ENCODE data around the gene FAIM2. TPM values are rescaled to one million over a fixed set of nuclear protein-coding genes. Genes with fewer than 3 reads are reported as not detected.

Gene FAIM2
- total RNA-seq, 1 experiment from 2014 or later = 0.18 TPM

DNA sequence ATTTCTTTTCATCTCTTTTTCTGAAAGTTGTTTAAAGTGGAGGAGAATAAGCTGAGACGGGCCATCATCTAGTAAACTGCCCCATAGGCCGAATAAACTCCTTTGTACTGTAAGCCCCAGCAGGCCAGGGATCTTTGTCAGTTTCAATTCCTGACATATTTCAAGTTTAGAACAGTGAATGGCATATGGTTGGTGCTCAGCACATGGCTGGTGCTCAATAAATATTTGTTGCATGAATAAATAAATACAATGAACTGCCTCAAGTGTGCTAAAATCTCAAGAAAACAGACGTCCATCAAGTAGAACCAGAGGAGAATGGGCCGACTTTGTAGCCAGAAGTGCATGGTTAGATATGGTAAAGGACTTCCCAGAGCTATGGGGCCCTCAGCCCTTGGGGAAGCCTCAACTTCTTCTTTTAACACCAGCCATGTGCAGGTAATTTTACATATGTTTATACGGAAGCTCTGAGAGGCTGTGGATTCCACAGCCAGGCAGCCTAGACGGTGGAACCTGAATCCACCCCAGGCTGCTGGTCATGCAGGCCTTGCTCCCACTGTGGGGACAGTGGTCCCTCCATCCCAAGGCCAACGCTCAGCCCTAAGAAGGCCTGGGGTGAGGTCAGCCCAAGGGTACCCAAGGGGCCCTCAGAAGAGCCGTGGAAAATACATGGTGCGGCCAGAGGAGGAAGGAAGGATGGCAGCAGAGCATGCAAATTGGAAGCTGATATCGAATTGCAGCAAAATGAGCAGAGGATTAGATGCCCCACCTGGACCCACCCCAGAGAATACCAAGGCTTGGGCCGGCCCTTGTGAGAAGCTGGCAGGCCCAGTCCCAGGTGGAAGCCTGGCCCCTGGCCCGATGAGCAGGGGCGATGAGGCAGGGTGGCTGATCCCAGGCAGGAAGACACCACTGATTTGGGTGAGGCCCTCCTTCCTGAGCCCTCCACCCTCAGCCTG is 38.1 kb upstream of the FAIM2 start:
- TF ChIP-seq, protein P1, sequence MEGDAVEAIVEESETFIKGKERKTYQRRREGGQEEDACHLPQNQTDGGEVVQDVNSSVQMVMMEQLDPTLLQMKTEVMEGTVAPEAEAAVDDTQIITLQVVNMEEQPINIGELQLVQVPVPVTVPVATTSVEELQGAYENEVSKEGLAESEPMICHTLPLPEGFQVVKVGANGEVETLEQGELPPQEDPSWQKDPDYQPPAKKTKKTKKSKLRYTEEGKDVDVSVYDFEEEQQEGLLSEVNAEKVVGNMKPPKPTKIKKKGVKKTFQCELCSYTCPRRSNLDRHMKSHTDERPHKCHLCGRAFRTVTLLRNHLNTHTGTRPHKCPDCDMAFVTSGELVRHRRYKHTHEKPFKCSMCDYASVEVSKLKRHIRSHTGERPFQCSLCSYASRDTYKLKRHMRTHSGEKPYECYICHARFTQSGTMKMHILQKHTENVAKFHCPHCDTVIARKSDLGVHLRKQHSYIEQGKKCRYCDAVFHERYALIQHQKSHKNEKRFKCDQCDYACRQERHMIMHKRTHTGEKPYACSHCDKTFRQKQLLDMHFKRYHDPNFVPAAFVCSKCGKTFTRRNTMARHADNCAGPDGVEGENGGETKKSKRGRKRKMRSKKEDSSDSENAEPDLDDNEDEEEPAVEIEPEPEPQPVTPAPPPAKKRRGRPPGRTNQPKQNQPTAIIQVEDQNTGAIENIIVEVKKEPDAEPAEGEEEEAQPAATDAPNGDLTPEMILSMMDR (conservative IDR thresholded peaks at IDR 0.05; ENCODE audit: low read depth, low read length) = no peak
- TF ChIP-seq EZH2phosphoT487 (IDR thresholded peaks at IDR 0.05; ENCODE audit: borderline replicate concordance, low read length) (no peak), EZH2 (IDR thresholded peaks at IDR 0.05; ENCODE audit: low read length, unreplicated experiment) (no peak)
- H3F3A ChIP-seq (ENCODE audit: low read length, unreplicated experiment) = no peaks in the 10 kb centered on the region
- H3K27me3 ChIP-seq (ENCODE audit: low read length) = no peaks in the 10 kb centered on the region
- intact Hi-C loops (cut with micrococcal nuclease) = no loop called here
- H3K4me3 ChIP-seq (ENCODE audit: low read length) = no peak overlapping the region
- ChIA-PET CTCF (no interaction called here), POLR2A (ENCODE audit: unreplicated experiment) (no interaction called here)
- H3K4me2 ChIP-seq (ENCODE audit: low read length) = no peak overlapping the region
- DNase-seq (no peak), ATAC-seq (no peak)
- no peaks in the 10 kb centered on the region for H3K9me3 ChIP-seq (ENCODE audit: low read length)
- BruUV-seq (replicated peaks) = no TSS peak
- H2AFZ ChIP-seq (ENCODE audit: low read length) = no peak overlapping the region
- no peaks in the 10 kb centered on the region for H4K20me1 ChIP-seq (ENCODE audit: low read length)
- no peaks in the 10 kb centered on the region for H3K9me2 ChIP-seq (replicated peaks; ENCODE audit: low read length)
- H3K9ac ChIP-seq (ENCODE audit: low read length) = no peak overlapping the region
- no peaks in the 10 kb centered on the region for H3K36me3 ChIP-seq (ENCODE audit: low read depth, low read length)
- peaks cover 19% of the 10 kb centered on the region for H3K4me1 ChIP-seq (ENCODE audit: insufficient read depth, low read length)
- H3K79me2 ChIP-seq (ENCODE audit: low read length) = no peaks in the 10 kb centered on the region
- no peak overlapping the region for H3K27ac ChIP-seq (ENCODE audit: low read length)

- intact Hi-C loops (cut with micrococcal nuclease) = no loop called here
- no peaks in the 10 kb centered on the region for H3K79me2 ChIP-seq (ENCODE audit: low read length)
- ATAC-seq (no peak), DNase-seq (no peak)
- no peaks in the 10 kb centered on the region for H3K9me3 ChIP-seq (ENCODE audit: low read length)
- H3K4me3 ChIP-seq (ENCODE audit: low read length) = no peak overlapping the region
- H3K9ac ChIP-seq (ENCODE audit: low read length) = no peak overlapping the region
- H3K27ac ChIP-seq (ENCODE audit: low read length) = no peak overlapping the region
- no peak overlapping the region for H3K4me2 ChIP-seq (ENCODE audit: low read length)
- no peaks in the 10 kb centered on the region for H3K36me3 ChIP-seq (ENCODE audit: low read depth, low read length)
- H3K4me1 ChIP-seq (ENCODE audit: insufficient read depth, low read length) = peaks cover 11% of the 10 kb centered on the region
- no peaks in the 10 kb centered on the region for H3F3A ChIP-seq (ENCODE audit: low read length, unreplicated experiment)
- no peaks in the 10 kb centered on the region for H4K20me1 ChIP-seq (ENCODE audit: low read length)
- H3K9me2 ChIP-seq (replicated peaks; ENCODE audit: low read length) = no peaks in the 10 kb centered on the region
- H2AFZ ChIP-seq (ENCODE audit: low read length) = no peak overlapping the region
- TF ChIP-seq, protein P1 (conservative IDR thresholded peaks at IDR 0.05; ENCODE audit: low read depth, low read length) = no peak
- POLR2A ChIA-PET (ENCODE audit: unreplicated experiment) = no interaction called here
- no peaks in the 10 kb centered on the region for H3K27me3 ChIP-seq (ENCODE audit: low read length)
- CTCF ChIA-PET = no interaction called here
- BruUV-seq (replicated peaks) = no TSS peak
Observed at GRCh38 chr12:49939707-49940106, 36.0 kb upstream of the FAIM2 start.

GRCh38 chr12:49939307-49939706 is 35.6 kb upstream of the FAIM2 start:
- no peak overlapping the region for H3K4me3 ChIP-seq (ENCODE audit: low read length)
- H4K20me1 ChIP-seq (ENCODE audit: low read length) = no peaks in the 10 kb centered on the region
- no peak overlapping the region for H3K27ac ChIP-seq (ENCODE audit: low read length)
- H2AFZ ChIP-seq (ENCODE audit: low read length) = no peak overlapping the region
- no peaks in the 10 kb centered on the region for H3K27me3 ChIP-seq (ENCODE audit: low read length)
- BruUV-seq (replicated peaks) = no TSS peak
- POLR2A ChIA-PET (ENCODE audit: unreplicated experiment) = no interaction called here
- peaks cover 11% of the 10 kb centered on the region for H3K4me1 ChIP-seq (ENCODE audit: insufficient read depth, low read length)
- no peak overlapping the region for H3K4me2 ChIP-seq (ENCODE audit: low read length)
- no peaks in the 10 kb centered on the region for H3K9me2 ChIP-seq (replicated peaks; ENCODE audit: low read length)
- TF ChIP-seq EZH2phosphoT487 (IDR thresholded peaks at IDR 0.05; ENCODE audit: borderline replicate concordance, low read length) (no peak), EZH2 (IDR thresholded peaks at IDR 0.05; ENCODE audit: low read length, unreplicated experiment) (no peak)
- TF ChIP-seq, protein P1 (conservative IDR thresholded peaks at IDR 0.05; ENCODE audit: low read depth, low read length) = no peak
- no peaks in the 10 kb centered on the region for H3K36me3 ChIP-seq (ENCODE audit: low read depth, low read length)
- H3K9me3 ChIP-seq (ENCODE audit: low read length) = no peaks in the 10 kb centered on the region
- CTCF ChIA-PET = no interaction called here
- no peaks in the 10 kb centered on the region for H3K79me2 ChIP-seq (ENCODE audit: low read length)
- no peak for ATAC-seq
- no peaks in the 10 kb centered on the region for H3F3A ChIP-seq (ENCODE audit: low read length, unreplicated experiment)
- DNase-seq = no peak
- intact Hi-C loops (cut with micrococcal nuclease) = no loop called here
- no peak overlapping the region for H3K9ac ChIP-seq (ENCODE audit: low read length)

All from PC-3 (cell line).